HFFc6 (cell line): ENCODE measurements around the gene PARN. TPM values are rescaled to one million over a fixed set of nuclear protein-coding genes. Genes with fewer than 3 reads are reported as not detected.

Experiments used
- DNase-seq: peaks from one replicate; pipeline ENCODE4 v3.0.0-alpha.2; 2018
- H3K27ac Mint-ChIP-seq: 2 replicates; pipeline ENCODE4 v1.8.0; 2020; ENCODE audit warnings: mild to moderate bottlenecking, mixed read lengths
- H3K27me3 Mint-ChIP-seq: 2 replicates; pipeline ENCODE4 v1.8.0; 2021; ENCODE audit warnings: mild to moderate bottlenecking, moderate library complexity, mixed read lengths; ENCODE audit not compliant: insufficient read depth
- H3K36me3 Mint-ChIP-seq: 2 replicates; pipeline ENCODE4 v1.8.0; 2021; ENCODE audit warnings: low read depth, mixed read lengths
- H3K4me1 Mint-ChIP-seq: 2 replicates; pipeline ENCODE4 v1.8.0; 2020; ENCODE audit warnings: low read depth, mixed read lengths
- H3K4me3 Mint-ChIP-seq: 2 replicates; pipeline ENCODE4 v1.8.0; 2020; ENCODE audit warnings: mild to moderate bottlenecking, moderate library complexity, mixed read lengths
- H3K9me3 Mint-ChIP-seq: 2 replicates; pipeline ENCODE4 v1.8.0; 2020; ENCODE audit warnings: mild to moderate bottlenecking, mixed read lengths
- CTCF ChIP-seq: fragments of 200-600 bp; sonication (generic); IDR thresholded peaks from 2 replicates; pipeline ENCODE4 v1.5.0; 2021; ENCODE audit warnings: antibody characterized with exemption, mild to moderate bottlenecking
- total RNA-seq, 6 experiments: library from RNA; stranded (reverse); fragmentation: NEBNext Ultra II Directional; extraction: Animal tissue kit (Norgen Biotek cat#: 25700); gene quantifications; 2 replicates in 1 of 6; 3 replicates in 5 of 6; pipeline ENCODE4 v1.2.3, GENCODE V29; 2021

Gene PARN
- total RNA-seq, 6 experiments from 2014 or later: 25.5 to 36.1 (median 30.4) TPM

- peaks cover 6% of the 10 kb centered on the region; the same call in 1 of the 2 replicates for H3K36me3 Mint-ChIP-seq
- no peak overlapping the region for H3K4me3 Mint-ChIP-seq
- no peak for TF ChIP-seq CTCF
- H3K27me3 Mint-ChIP-seq: no peaks in the 10 kb centered on the region; the same call in 1 of the 2 replicates
- peak; percentile 32 for DNase-seq
- peak overlapping the region; percentile 45 for H3K27ac Mint-ChIP-seq
- H3K9me3 Mint-ChIP-seq: no peaks in the 10 kb centered on the region
- peaks cover 37% of the 10 kb centered on the region for H3K4me1 Mint-ChIP-seq
Observed at GRCh38 chr16:14564861-14565687, 65.0 kb downstream of the PARN start.

GRCh38 chr16:14564323-14564722, 65.7 kb downstream of the PARN start:
- Mint-ChIP-seq H3K36me3 (peaks cover 6% of the 10 kb centered on the region; the same call in 1 of the 2 replicates), H3K27ac (no peak overlapping the region), H3K9me3 (no peaks in the 10 kb centered on the region), H3K4me3 (no peak overlapping the region), H3K4me1 (peaks cover 44% of the 10 kb centered on the region), H3K27me3 (no peaks in the 10 kb centered on the region; the same call in 1 of the 2 replicates)
- DNase-seq: no peak
- no peak for TF ChIP-seq CTCF

GRCh38 chr16:14562691-14563491, 67.2 kb downstream of the PARN start:
- no peak for TF ChIP-seq CTCF
- Mint-ChIP-seq H3K36me3 (peaks cover 6% of the 10 kb centered on the region; the same call in 1 of the 2 replicates), H3K4me1 (peaks cover 44% of the 10 kb centered on the region), H3K27me3 (no peaks in the 10 kb centered on the region; the same call in 1 of the 2 replicates), H3K27ac (no peak overlapping the region), H3K9me3 (no peaks in the 10 kb centered on the region), H3K4me3 (no peak overlapping the region)
- DNase-seq: no peak

- H3K4me3 Mint-ChIP-seq: no peak overlapping the region
- no peak for TF ChIP-seq CTCF
- H3K27me3 Mint-ChIP-seq: no peaks in the 10 kb centered on the region; the same call in 1 of the 2 replicates
- DNase-seq: no peak
- H3K27ac Mint-ChIP-seq: no peak overlapping the region
- H3K36me3 Mint-ChIP-seq: peaks cover 6% of the 10 kb centered on the region; the same call in 1 of the 2 replicates
- H3K4me1 Mint-ChIP-seq: peaks cover 34% of the 10 kb centered on the region
- H3K9me3 Mint-ChIP-seq: no peaks in the 10 kb centered on the region
Observed at GRCh38 chr16:14560523-14560922, 69.5 kb downstream of the PARN start.

- no peaks in the 10 kb centered on the region; the same call in 1 of the 2 replicates for H3K27me3 Mint-ChIP-seq
- H3K36me3 Mint-ChIP-seq: peaks cover 6% of the 10 kb centered on the region; the same call in 1 of the 2 replicates
- no peak for TF ChIP-seq CTCF
- no peaks in the 10 kb centered on the region for H3K9me3 Mint-ChIP-seq
- no peak for DNase-seq
- H3K4me3 Mint-ChIP-seq: peak overlapping the region; percentile 32; the same call in 1 of the 2 replicates
- H3K27ac Mint-ChIP-seq: no peak overlapping the region; the same call in 1 of the 2 replicates
- peaks cover 28% of the 10 kb centered on the region for H3K4me1 Mint-ChIP-seq
Observed at GRCh38 chr16:14559809-14560241, 70.2 kb downstream of the PARN start.
